Esophagus muscularis mucosa (tissue), 4 donors: Measurements from ENCODE around the gene SREBF2. TPM values are rescaled to one million over a fixed set of nuclear protein-coding genes. Genes with fewer than 3 reads are reported as not detected.

Source experiments
- DNase-seq: peaks from one replicate; pipeline ENCODE4 v3.0.0-alpha.2; 2017; ENCODE audit errors: extremely low spot score
- H3K27ac ChIP-seq, 4 donors: fragments of 200-600 bp; sonication (generic); replicated peaks in 1 of 4; 1 replicate in 3 of 4; 2 replicates in 1 of 4; pipeline ENCODE4 v1.5.1; 2016 to 2019; ENCODE audit warnings: mild to moderate bottlenecking in 1 of 4
- H3K27me3 ChIP-seq, 4 donors: fragments of 200-600 bp; sonication (generic); one replicate each; pipeline versions ENCODE4 v1.5.1 to v1.6.0; 2016 to 2019
- H3K36me3 ChIP-seq, 4 donors: fragments of 200-600 bp; sonication (generic); one replicate each; pipeline ENCODE4 v1.5.1; 2016 to 2019
- H3K4me1 ChIP-seq, 4 donors: fragments of 200-600 bp; sonication (generic); one replicate each; pipeline ENCODE4 v1.5.1; 2016 to 2019
- H3K4me3 ChIP-seq, 4 donors: fragments of 200-600 bp; sonication (generic); 1 replicate in 2 of 4; 2 replicates in 2 of 4; pipeline ENCODE4 v1.5.1; 2016 to 2019; ENCODE audit warnings: mild to moderate bottlenecking in 4 of 4, moderate library complexity in 1 of 4
- H3K9me3 ChIP-seq, 4 donors: fragments of 200-600 bp; sonication (generic); 1 replicate in 3 of 4; 2 replicates in 1 of 4; pipeline ENCODE4 v1.5.1; 2016 to 2019
- EP300 ChIP-seq: sonication (generic); formaldehyde crosslinking; IDR thresholded peaks from one replicate; pipeline ENCODE4 v1.6.1; 2017; ENCODE audit warnings: antibody characterized with exemption
- POLR2A ChIP-seq: fragments of 450-650 bp; IDR thresholded peaks from one replicate; pipeline ENCODE4 v1.6.1; 2017; ENCODE audit warnings: antibody characterized with exemption, moderate library complexity, mild to moderate bottlenecking, low read depth
- POLR2AphosphoS5 ChIP-seq, 2 donors: sonication (generic); formaldehyde crosslinking; IDR thresholded peaks; one replicate each; pipeline ENCODE4 v1.6.1; 2017; ENCODE audit warnings: antibody characterized with exemption in 2 of 2
- WGBS: methylation state at CpG from one replicate; pipeline ENCODE4 v1.1.5; 2018; 5-methylcytosine and 5-hydroxymethylcytosine counted together
- intact Hi-C: fragments of 100-400 bp; cut with DNase I; formaldehyde crosslinking; loops from one replicate; pipeline ENCODE4 v1.15.1; 2023
- total RNA-seq, 4 donors: library from RNA; depleted of rRNA; stranded (reverse); fragments of >200 nt; gene quantifications; one replicate each; pipeline versions ENCODE4 v1.1.0 to v1.2.1, GENCODE V29; 2016
- TF ChIP-seq, protein P1 (sequence below), 3 experiments: fragments of 200-600 bp in 2 of 3; fragments of 450-650 bp in 1 of 3; sonication (generic) in 2 of 3; IDR thresholded peaks; one replicate each; pipeline ENCODE4 v1.5.1; 2017 to 2019; ENCODE audit warnings: antibody characterized with exemption in 3 of 3, mild to moderate bottlenecking in 2 of 3, moderate library complexity in 1 of 3

SREBF2 gene
- total RNA-seq, 4 donors from 2014 or later = 56.4 to 97.7 (median 57.2) TPM

GRCh38 chr22:41876675-41877074 is 43.8 kb downstream of the SREBF2 start:
- Histone ChIP-seq H3K4me3 (no peak overlapping the region), H3K27me3 (no peaks in the 10 kb centered on the region), H3K9me3 (no peaks in the 10 kb centered on the region), H3K36me3 (peaks cover 50 to 100% (median 83%) of the 10 kb centered on the region in 4 donors), H3K27ac (no peak overlapping the region), H3K4me1 (peaks cover 0 to 5% (median 0%) of the 10 kb centered on the region in 4 donors)
- intact Hi-C loops = no loop called here
- TF ChIP-seq POLR2AphosphoS5 (IDR thresholded peaks at IDR 0.05) = no peak
- TF ChIP-seq, protein P1, sequence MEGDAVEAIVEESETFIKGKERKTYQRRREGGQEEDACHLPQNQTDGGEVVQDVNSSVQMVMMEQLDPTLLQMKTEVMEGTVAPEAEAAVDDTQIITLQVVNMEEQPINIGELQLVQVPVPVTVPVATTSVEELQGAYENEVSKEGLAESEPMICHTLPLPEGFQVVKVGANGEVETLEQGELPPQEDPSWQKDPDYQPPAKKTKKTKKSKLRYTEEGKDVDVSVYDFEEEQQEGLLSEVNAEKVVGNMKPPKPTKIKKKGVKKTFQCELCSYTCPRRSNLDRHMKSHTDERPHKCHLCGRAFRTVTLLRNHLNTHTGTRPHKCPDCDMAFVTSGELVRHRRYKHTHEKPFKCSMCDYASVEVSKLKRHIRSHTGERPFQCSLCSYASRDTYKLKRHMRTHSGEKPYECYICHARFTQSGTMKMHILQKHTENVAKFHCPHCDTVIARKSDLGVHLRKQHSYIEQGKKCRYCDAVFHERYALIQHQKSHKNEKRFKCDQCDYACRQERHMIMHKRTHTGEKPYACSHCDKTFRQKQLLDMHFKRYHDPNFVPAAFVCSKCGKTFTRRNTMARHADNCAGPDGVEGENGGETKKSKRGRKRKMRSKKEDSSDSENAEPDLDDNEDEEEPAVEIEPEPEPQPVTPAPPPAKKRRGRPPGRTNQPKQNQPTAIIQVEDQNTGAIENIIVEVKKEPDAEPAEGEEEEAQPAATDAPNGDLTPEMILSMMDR (IDR thresholded peaks at IDR 0.05) = no peak
- no peak for TF ChIP-seq POLR2A
- TF ChIP-seq EP300 = no peak
- no peak for DNase-seq

GRCh38 chr22:41880653-41881052 is 47.7 kb downstream of the SREBF2 start:
- Histone ChIP-seq H3K36me3 (peaks cover 75 to 100% (median 94%) of the 10 kb centered on the region in 4 donors), H3K4me1 (no peaks in the 10 kb centered on the region), H3K27ac (no peak overlapping the region), H3K27me3 (no peaks in the 10 kb centered on the region), H3K4me3 (no peak overlapping the region), H3K9me3 (no peaks in the 10 kb centered on the region)
- TF ChIP-seq POLR2AphosphoS5 (IDR thresholded peaks at IDR 0.05) (no peak), POLR2A (no peak), EP300 (no peak)
- TF ChIP-seq, protein P1 (IDR thresholded peaks at IDR 0.05) = no peak
- intact Hi-C loops = no loop called here
- no peak for DNase-seq
- WGBS = 94% methylated on average over 16 of the region's 16 CpGs

DNA sequence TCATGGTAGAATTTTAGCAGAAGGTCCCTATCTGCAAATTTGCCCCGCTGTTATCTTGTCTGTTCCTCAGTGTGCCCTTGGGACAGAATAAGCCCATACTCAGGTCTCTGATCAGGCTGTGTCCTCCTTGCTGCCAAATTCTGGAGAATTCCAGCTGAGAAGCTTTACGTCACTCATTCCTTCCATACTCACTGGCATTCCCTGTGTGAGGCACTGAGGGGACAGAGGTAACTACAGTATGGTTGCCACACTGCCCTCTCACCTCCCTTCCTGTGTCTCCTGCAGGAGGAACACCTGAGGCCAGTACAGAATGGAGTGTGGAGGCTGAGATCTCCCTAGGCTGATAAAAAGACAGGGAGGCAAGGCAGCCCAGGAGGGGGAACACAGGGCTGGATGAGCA is 50.5 kb downstream of the SREBF2 start:
- no peak for DNase-seq
- H3K27ac ChIP-seq = no peak overlapping the region
- no peaks in the 10 kb centered on the region for H3K27me3 ChIP-seq
- 86% methylated on average over 2 of the region's 2 CpGs for WGBS
- no peaks in the 10 kb centered on the region for H3K9me3 ChIP-seq
- no peak overlapping the region for H3K4me3 ChIP-seq
- TF ChIP-seq POLR2A (no peak), EP300 (no peak)
- TF ChIP-seq, protein P1 (IDR thresholded peaks at IDR 0.05) = no peak
- intact Hi-C loops = no loop called here
- H3K36me3 ChIP-seq = peaks cover 67 to 100% (median 95%) of the 10 kb centered on the region in 4 donors
- no peaks in the 10 kb centered on the region for H3K4me1 ChIP-seq

- DNase-seq = no peak
- H3K9me3 ChIP-seq = no peaks in the 10 kb centered on the region
- no peak overlapping the region for H3K27ac ChIP-seq
- H3K4me3 ChIP-seq = no peak overlapping the region
- H3K27me3 ChIP-seq = no peaks in the 10 kb centered on the region
- TF ChIP-seq POLR2A = no peak
- TF ChIP-seq EP300 = no peak
- TF ChIP-seq POLR2AphosphoS5 (IDR thresholded peaks at IDR 0.05) = no peak
- TF ChIP-seq, protein P1 (IDR thresholded peaks at IDR 0.05) = no peak
- peaks cover 66 to 100% (median 95%) of the 10 kb centered on the region in 4 donors for H3K36me3 ChIP-seq
- 100% methylated on average over 2 of the region's 2 CpGs for WGBS
- intact Hi-C loops = no loop called here
- no peaks in the 10 kb centered on the region for H3K4me1 ChIP-seq
These were observed 52.2 kb downstream of the SREBF2 start for GRCh38 chr22:41885116-41885515.

- Histone ChIP-seq H3K36me3 (peaks cover 68 to 100% (median 95%) of the 10 kb centered on the region in 4 donors), H3K27ac (no peak overlapping the region), H3K4me3 (no peak overlapping the region), H3K27me3 (no peaks in the 10 kb centered on the region), H3K4me1 (no peaks in the 10 kb centered on the region), H3K9me3 (no peaks in the 10 kb centered on the region)
- no peak for DNase-seq
- intact Hi-C loops = no loop called here
- TF ChIP-seq EP300 (no peak), POLR2A (no peak), POLR2AphosphoS5 (IDR thresholded peaks at IDR 0.05) (no peak)
- TF ChIP-seq, protein P1 (IDR thresholded peaks at IDR 0.05) = no peak
- WGBS = 87% methylated on average over 6 of the region's 6 CpGs
These were observed 52.6 kb downstream of the SREBF2 start for GRCh38 chr22:41885516-41885915.
